ENCODE data around the gene CYBA.
A peak's percentile ranks its signal among the peaks of the same experiment; 100 is the strongest.
"Not testable (repeated sequence)": the region's sequence is repeated elsewhere in the genome, so short reads cannot be mapped to it uniquely, and the experiment has no call there.

CYBA gene

DNA sequence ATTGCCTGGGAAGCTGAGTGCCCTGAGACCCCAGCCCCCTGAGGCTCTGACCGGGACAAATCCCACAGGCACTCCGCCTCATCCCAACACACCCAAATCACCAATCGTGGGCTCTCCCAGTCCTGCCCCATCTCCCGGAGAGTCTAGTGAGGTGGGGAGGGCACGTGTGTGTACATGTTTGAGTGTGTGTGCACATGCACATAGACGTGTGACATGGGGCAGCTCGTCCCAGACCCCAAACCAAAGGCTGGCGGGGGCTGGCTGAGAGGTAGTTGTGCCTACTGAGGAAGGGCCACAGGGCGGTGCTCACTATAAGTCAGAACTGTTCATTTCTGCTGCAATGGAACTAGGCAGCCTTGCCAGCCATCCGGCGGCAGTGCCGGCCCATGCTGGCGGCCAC, 26.9 kb upstream of the CYBA start:
- no peak overlapping the region for H3K27ac ChIP-seq

DNA sequence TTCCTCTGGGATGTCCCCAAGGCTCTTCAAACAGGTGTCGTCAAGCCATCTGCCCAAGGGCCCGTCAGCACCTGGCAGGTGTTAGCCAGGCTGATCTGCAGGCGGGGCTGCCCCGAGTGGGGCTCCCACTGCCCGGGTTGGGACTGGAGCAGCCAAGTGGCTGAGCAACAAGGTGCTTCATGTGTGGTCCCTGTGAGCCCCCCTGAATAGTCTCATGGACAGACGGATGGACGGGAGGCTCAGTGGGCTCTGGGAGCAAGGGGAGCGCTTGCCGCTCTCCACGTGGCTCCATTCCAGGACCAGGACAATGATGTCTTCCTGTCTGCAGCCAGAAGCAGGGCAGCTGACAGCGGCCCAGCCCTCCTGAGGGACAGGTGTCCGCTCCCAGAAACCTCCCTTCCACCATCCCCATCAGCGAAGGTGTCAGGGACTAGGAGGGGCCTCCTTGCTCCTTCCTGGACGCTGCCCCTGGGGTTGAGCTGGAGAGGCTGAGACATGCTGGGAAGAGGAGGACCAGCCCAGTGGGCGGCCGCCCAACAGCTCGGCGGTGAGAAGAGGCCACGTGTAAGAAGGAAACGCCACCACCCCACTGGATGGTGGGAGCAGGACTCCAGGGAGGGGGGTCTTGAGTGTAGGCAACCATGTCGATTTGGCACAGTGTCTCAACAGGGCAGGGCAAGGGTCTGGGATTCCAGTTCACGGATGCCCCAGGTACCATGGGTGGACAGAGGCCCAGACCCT, 25.8 kb upstream of the CYBA start:
- no peak for TF ChIP-seq ZFX (IDR thresholded peaks at IDR 0.05; ENCODE audit: borderline replicate concordance)
- TF ChIP-seq, protein P1, sequence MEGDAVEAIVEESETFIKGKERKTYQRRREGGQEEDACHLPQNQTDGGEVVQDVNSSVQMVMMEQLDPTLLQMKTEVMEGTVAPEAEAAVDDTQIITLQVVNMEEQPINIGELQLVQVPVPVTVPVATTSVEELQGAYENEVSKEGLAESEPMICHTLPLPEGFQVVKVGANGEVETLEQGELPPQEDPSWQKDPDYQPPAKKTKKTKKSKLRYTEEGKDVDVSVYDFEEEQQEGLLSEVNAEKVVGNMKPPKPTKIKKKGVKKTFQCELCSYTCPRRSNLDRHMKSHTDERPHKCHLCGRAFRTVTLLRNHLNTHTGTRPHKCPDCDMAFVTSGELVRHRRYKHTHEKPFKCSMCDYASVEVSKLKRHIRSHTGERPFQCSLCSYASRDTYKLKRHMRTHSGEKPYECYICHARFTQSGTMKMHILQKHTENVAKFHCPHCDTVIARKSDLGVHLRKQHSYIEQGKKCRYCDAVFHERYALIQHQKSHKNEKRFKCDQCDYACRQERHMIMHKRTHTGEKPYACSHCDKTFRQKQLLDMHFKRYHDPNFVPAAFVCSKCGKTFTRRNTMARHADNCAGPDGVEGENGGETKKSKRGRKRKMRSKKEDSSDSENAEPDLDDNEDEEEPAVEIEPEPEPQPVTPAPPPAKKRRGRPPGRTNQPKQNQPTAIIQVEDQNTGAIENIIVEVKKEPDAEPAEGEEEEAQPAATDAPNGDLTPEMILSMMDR (IDR thresholded peaks at IDR 0.05), result no peak

More for the DNA sequence above, 26.9 kb upstream of the CYBA start:
- TF ChIP-seq, protein P1 (IDR thresholded peaks at IDR 0.05), result no peak
- no peak for TF ChIP-seq ZFX (IDR thresholded peaks at IDR 0.05; ENCODE audit: borderline replicate concordance)

DNA sequence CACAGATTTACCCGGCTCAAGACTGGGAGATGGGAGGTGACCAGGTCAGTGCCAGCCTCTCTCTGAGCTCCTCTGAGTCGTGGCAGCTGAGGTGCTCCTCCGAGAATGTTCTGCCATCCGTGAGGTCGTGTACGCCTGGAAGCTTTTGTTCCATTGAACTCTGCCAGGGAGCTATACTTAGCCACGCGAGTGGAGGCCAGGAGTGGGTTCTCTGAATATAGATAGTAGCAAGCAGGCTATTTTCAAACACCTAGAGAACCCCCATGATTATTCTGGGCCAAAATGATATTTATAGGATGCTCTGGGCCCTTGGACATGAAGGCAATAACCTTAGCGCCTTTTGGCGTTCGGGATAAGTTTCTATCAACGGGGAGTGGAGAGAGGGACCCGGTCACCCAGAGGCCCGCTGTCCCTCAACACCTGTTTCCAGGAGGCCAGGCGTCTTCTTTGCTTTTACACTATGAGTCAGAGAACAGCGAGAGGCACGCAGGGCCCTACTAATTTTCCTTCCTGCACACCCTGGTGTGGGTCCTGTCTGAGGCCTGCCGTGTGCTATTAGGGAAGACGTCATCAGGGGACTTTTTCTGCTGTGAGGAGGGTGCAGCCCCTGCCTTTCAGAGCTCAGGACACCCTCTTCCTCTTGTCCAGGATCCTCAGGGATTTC, 23.0 kb upstream of the CYBA start:
- no peak overlapping the region for H3K27ac ChIP-seq
- no peak for TF ChIP-seq ZFX (IDR thresholded peaks at IDR 0.05; ENCODE audit: borderline replicate concordance)
- TF ChIP-seq, protein P1 (IDR thresholded peaks at IDR 0.05), result no peak

More for the DNA sequence above, 25.8 kb upstream of the CYBA start:
- H3K27ac ChIP-seq, result no peak overlapping the region

DNA sequence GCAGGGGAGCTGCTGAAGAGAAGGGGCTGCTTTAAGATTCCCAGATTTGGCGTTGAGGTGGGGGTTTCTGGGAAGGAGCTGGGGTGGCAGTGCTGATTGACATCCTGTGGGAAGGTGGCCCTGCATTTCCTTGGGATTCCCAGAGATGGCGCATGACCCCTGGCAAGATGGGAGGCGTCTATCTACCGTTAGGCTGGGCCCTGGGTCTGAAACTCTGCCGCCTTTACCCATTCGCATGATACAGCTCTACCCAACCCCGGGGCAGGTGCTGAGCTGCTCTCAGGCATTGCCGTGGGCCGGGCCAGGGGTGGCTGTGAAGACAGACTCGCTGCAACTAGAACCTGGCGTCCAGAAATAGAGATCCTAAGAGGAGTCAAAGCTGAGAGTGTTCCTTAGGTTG, 21.9 kb upstream of the CYBA start:
- no peak for TF ChIP-seq ZFX (IDR thresholded peaks at IDR 0.05; ENCODE audit: borderline replicate concordance)
- TF ChIP-seq, protein P1 (IDR thresholded peaks at IDR 0.05), result peak; percentile 47
- H3K27ac ChIP-seq, result no peak overlapping the region

DNA sequence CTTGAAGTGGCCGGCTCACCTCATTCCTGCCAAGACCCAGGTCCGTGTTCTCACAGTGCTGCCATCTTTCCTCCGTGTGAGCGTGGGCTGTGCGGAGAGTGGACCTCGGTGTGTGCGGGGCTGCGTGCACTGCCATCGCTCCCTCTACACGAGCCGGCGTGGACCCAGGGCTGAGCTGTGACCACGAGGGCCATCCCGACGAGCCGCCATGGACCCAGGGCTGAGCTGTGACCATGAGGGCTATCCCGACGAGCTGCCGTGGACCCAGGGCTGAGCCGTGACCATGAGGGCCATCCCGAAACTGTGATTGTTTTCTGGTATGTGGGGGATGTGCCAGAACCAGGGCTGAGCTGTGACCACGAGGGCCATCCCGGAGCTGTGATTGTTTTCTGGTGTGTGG, 21.0 kb upstream of the CYBA start:
- no peak for TF ChIP-seq ZFX (IDR thresholded peaks at IDR 0.05; ENCODE audit: borderline replicate concordance)
- TF ChIP-seq, protein P1 (IDR thresholded peaks at IDR 0.05), result no peak
- H3K27ac ChIP-seq, result no peak overlapping the region

DNA sequence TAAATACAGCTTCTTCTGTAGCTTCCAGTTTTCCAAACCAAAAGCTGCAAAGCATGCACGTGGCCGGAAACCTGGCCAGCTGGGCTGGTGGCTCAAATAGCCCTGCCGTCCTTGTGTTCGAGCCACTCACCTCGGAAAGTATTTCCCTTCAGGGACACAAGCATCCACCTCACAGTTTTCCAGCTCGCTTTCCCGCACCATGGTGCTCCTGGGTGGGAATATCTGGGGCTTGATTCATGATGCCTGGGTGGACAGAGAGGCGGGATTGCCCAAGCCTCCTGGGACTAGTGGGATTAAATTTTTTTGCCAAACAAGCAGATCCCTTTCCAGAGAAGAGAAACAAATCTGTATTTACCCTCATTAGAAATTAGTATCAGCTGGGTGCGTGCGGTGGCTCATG, 19.1 kb upstream of the CYBA start:
- no peak overlapping the region for H3K27ac ChIP-seq
- TF ChIP-seq ZFX (IDR thresholded peaks at IDR 0.05; ENCODE audit: borderline replicate concordance), result no peak

DNA sequence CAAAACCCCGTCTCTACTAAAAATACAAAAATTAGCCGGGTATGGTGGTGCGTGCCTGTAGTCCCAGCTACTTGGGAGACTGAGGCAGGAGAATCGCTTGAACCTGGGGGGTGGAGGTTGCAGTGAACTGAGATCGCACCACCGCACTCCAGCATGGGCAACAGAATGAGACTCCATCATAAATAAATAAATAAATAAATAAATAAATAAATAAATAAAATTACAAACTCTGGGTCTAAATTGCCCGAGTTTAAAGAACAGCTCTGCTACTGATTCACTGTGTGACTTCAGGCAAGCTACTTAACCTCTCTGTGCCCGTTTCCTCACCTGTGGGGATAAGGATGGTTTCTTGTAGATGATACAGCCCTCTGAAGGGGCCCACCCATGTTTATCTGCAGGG, 18.6 kb upstream of the CYBA start:
- not testable (repeated sequence) for H3K27ac ChIP-seq

DNA sequence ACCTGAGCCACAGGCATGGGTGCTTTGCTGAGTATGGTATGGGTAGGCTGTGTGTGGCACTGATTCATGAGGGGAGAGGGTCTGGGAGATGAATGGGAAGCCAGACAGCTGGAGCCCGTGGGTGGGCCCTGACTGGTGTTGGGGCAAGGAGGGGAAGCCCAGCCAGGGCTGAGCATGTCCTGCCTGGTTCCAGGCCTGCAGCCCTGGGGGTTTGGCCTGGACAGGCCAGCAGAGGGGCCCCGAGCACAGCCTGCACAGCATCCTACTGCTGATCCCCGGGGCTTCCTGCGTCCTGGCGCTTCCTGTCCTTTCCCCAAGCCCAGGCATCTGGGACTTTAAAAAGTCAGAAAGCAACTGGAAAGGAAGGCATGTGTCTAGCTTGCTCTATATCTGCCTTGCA, 16.6 kb upstream of the CYBA start:
- no peak overlapping the region for H3K27ac ChIP-seq
- TF ChIP-seq, protein P1 (IDR thresholded peaks at IDR 0.05), result no peak
- TF ChIP-seq ZFX (IDR thresholded peaks at IDR 0.05; ENCODE audit: borderline replicate concordance), result no peak
